ACC112 (cell line): ENCODE data around the gene FAM124A.

Experiments
- H2AFZ ChIP-seq: fragments of 200-600 bp; sonication (generic); one replicate; pipeline ENCODE4 v1.6.0; 2017; ENCODE audit warnings: antibody characterized with exemption, low read length; ENCODE audit not compliant: unreplicated experiment
- H3K27ac ChIP-seq: fragments of 200-600 bp; sonication (generic); 2 replicates; pipeline ENCODE4 v1.5.1; 2014; ENCODE audit warnings: low read depth, mild to moderate bottlenecking, antibody characterized with exemption, low read length, moderate library complexity
- H3K27me3 ChIP-seq: fragments of 200-600 bp; sonication (generic); 2 replicates; pipeline ENCODE4 v1.6.1; 2014; ENCODE audit warnings: mild to moderate bottlenecking, antibody characterized with exemption, low read length, moderate library complexity, mixed read lengths; ENCODE audit not compliant: insufficient read depth
- H3K36me3 ChIP-seq: fragments of 200-600 bp; sonication (generic); 2 replicates; pipeline ENCODE4 v1.6.1; 2016; ENCODE audit warnings: mild to moderate bottlenecking, antibody characterized with exemption, low read length, moderate library complexity, mixed read lengths; ENCODE audit not compliant: insufficient read depth
- H3K4me1 ChIP-seq: fragments of 200-600 bp; sonication (generic); one replicate; pipeline ENCODE4 v1.6.1; 2016; ENCODE audit warnings: low read length, mixed read lengths; ENCODE audit not compliant: insufficient read depth, unreplicated experiment, control insufficient read depth
- H3K4me3 ChIP-seq: fragments of 200-600 bp; sonication (generic); 2 replicates; pipeline ENCODE4 v1.5.1; 2014; ENCODE audit warnings: mild to moderate bottlenecking, low read depth, low read length
- H3K79me2 ChIP-seq: fragments of 200-600 bp; sonication (generic); one replicate; pipeline ENCODE4 v1.6.0; 2016; ENCODE audit warnings: low read length; ENCODE audit not compliant: control insufficient read depth, unreplicated experiment, insufficient read depth

FAM124A gene

DNA sequence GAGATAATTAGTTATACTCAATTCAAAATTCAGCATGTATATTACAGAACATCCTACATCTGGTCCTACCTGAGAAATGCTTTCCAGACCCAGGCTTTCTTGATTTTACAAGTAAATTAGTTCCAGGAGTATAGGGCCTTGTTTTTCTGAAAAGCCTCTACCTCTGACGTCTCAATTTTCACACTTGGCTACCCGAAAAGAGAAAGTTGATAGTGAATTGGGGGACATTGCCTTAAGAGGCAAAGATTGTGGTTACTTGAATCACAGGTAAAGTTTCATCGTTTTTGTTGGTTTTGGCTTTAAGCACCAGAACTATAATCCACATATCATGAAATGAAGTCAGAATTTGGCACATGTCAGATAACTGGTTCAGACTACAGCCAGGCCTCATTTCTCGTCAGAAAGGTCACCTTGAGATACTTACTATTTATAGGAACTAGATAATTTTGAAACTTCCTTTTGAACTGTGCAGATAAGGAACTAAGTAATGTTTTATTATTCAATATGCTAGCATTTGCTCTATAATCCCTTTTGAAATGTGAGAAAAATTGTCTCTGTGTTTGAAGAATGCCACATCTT, 30.8 kb downstream of the FAM124A start:
- Histone ChIP-seq H3K27ac (no peak overlapping the region), H3K27me3 (no peaks in the 10 kb centered on the region), H3K79me2 (no peaks in the 10 kb centered on the region), H3K4me1 (no peaks in the 10 kb centered on the region), H2AFZ (no peak overlapping the region), H3K4me3 (no peak overlapping the region), H3K36me3 (no peaks in the 10 kb centered on the region)

DNA sequence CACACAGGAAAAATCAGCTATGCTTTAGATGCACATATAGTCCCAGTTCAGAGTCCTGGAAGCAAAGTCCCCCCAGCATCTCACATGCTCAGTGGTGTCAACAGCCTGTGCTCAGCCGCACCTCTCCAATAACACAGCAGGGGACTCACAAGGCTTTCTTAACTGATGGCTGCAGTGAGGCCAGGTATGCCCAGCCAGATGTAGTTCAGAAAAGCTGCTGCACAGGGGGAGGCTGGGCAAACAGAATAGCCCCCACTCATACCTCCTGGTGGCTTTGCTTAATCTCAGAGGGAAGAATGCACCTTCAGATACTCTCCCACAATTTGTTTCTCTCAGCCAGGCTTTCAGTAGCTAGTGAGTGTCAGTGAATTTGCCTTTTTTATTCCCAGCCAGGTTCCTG, 33.4 kb downstream of the FAM124A start:
- Histone ChIP-seq H3K79me2 (no peaks in the 10 kb centered on the region), H3K27ac (no peak overlapping the region), H2AFZ (no peak overlapping the region), H3K4me1 (no peaks in the 10 kb centered on the region), H3K27me3 (no peaks in the 10 kb centered on the region), H3K4me3 (no peak overlapping the region), H3K36me3 (no peaks in the 10 kb centered on the region)

DNA sequence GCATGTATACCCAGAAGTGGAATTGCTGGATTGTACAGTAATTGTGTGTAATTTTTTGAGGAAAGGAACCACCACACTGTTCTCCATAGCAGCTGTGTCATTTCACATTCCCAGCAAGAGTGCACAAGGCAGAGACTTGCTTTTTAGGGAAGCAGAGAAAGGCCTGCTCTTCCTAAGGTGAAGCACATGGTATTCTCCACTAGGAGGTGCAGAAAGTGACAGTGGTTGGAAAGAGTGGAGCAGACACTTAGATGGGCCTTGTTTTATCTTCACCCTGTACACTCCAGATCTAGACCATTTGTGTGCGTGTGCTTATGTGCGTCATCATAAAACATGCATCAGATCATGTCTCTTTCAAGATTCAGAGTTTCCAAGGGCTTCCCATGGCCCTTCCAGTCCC, 35.0 kb downstream of the FAM124A start:
- Histone ChIP-seq H3K4me1 (no peaks in the 10 kb centered on the region), H3K36me3 (no peaks in the 10 kb centered on the region), H2AFZ (no peak overlapping the region)

DNA sequence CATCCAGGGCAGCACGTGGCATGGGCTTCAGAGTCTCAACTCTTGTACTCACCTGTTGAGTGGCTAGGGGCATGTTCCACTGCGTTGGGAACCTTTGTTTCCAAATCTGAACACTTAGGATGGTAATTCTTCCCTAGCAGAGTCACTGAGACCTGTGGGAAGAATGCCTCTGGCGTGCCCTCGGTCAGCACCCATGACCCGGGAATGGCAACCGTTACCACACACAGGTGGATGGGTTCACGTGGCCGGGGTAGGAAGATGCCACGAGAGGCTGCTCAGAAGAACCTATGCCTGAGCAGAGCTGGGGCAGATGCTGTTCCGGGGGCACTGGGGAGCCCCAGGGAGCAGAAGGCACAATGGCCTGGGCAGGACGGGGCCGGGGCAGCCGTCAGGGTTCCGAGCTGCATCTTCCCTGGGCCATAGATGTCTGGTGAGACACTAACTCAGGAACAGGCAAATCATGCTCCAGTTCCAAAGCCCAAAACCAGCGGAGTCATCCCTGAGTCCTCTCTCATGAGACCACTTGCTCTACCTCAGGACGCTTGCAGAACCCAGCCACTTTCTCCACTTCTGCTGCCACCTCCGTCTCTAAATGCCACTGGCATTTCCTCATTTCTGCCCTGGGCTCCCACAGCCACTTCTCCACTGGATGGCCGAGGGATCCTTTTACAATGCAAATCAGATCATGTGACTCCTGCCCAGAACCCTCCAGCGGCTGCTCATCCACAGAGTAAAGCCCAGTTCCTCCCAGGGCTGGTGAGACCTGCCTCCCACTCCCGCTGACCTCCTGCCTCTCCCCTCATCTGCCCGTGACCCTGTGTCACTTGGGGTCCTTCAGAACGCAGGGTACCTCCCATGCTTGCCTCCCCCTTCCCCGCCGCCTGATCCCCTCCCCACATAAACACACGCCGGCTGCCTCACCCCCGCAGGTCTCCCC, 36.7 kb downstream of the FAM124A start:
- Histone ChIP-seq H3K4me1 (no peaks in the 10 kb centered on the region), H3K27me3 (no peaks in the 10 kb centered on the region), H2AFZ (no peak overlapping the region), H3K4me3 (no peak overlapping the region), H3K79me2 (no peaks in the 10 kb centered on the region), H3K27ac (no peak overlapping the region), H3K36me3 (no peaks in the 10 kb centered on the region)

More for the DNA sequence above, 35.0 kb downstream of the FAM124A start:
- H3K4me3 ChIP-seq = no peak overlapping the region
- H3K27ac ChIP-seq = no peak overlapping the region
- H3K27me3 ChIP-seq = no peaks in the 10 kb centered on the region
- H3K79me2 ChIP-seq = no peaks in the 10 kb centered on the region

DNA sequence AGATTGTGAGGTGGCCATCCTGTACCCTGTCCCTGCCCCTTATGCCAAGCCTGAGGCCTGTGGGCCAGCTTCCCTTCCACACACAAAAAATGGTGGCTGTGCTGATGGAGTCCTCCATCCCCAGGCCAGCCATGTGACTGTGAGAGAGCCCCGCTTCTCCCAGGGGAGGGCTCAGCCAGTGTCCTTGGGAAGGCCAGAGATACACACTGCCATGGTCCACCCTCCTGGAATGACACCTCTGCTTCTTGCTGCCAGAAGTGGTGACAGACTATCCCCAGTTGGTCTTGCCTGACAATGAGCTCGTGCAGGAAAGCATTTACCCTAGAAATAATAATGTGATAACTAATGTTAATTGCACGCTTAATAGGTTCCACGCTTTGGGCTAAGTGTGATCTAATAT, 38.0 kb downstream of the FAM124A start:
- Histone ChIP-seq H3K27ac (no peak overlapping the region), H3K4me3 (no peak overlapping the region), H3K27me3 (no peaks in the 10 kb centered on the region), H3K36me3 (no peaks in the 10 kb centered on the region), H2AFZ (no peak overlapping the region), H3K4me1 (no peaks in the 10 kb centered on the region), H3K79me2 (no peaks in the 10 kb centered on the region)

DNA sequence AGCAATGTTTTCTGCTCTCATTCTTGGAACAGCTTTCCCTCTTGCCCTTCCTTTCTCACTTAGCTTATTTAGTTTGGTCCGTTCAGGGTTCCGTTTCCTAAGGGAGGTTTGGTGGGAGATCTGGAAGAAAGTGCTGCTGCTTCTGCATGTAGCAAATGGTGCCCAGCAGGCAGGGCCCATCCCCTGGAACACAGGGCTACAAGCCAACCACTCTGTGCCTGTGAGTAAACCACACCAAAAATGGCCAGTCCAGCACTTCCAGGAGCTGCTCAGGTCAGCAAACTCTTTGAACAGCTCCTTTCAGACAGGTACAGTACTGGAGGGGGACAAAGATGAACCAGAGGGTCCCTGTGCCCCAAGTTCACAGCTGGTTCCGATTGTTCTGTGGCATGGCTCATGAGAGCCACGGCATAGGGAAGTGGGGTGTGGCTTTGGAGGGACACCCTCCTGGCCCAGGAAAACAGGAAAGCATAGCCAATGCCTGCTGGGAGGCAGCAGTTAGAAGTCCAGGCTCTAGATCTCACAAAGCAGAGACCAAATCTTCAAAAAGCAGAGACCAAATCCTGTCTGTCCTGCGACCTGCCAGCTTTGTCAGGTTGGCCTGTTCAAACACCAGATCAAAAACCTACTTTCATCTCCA, 39.5 kb downstream of the FAM124A start:
- Histone ChIP-seq H3K4me1 (no peaks in the 10 kb centered on the region), H3K36me3 (no peaks in the 10 kb centered on the region), H2AFZ (no peak overlapping the region), H3K27me3 (no peaks in the 10 kb centered on the region), H3K27ac (no peak overlapping the region), H3K4me3 (no peak overlapping the region), H3K79me2 (no peaks in the 10 kb centered on the region)

DNA sequence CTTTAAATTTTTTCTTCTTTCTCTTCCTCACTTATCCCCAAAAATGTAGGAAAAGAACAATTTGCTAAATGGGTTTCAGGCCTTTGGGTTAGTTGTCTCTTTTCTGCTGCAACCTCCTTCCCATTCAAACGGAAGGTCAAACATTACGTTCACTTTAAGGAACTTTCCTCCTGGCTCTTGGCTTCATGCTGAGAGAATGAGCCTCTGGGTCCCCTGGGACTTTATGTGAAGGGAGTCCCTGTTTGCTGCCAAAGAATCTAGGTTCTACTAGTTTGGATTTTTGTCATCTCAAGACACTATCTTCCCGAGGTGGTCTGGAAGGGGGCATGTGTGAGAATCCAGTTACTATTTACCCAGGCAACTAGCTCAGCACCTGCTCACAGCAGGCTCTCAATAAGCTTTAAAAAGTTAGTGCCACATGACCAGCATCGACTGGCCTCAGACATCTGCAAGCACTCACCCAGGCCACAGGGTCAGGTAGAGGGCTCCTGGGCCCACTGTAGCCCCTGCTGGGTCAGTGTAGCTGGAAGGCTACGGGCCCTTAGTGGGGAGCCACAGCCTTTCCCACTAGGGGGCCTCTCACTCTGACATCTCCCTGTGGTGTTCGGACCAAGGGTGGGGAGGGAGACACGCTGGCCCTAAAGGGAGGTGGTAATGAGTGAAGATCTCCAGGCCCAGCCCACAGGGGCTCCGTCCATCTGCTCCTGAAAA, 40.5 kb downstream of the FAM124A start:
- H3K4me3 ChIP-seq = no peak overlapping the region
- no peaks in the 10 kb centered on the region for H3K79me2 ChIP-seq
- H3K27ac ChIP-seq = no peak overlapping the region
- H3K27me3 ChIP-seq = no peaks in the 10 kb centered on the region
- no peaks in the 10 kb centered on the region for H3K36me3 ChIP-seq
- H3K4me1 ChIP-seq = no peaks in the 10 kb centered on the region
- H2AFZ ChIP-seq = no peak overlapping the region

DNA sequence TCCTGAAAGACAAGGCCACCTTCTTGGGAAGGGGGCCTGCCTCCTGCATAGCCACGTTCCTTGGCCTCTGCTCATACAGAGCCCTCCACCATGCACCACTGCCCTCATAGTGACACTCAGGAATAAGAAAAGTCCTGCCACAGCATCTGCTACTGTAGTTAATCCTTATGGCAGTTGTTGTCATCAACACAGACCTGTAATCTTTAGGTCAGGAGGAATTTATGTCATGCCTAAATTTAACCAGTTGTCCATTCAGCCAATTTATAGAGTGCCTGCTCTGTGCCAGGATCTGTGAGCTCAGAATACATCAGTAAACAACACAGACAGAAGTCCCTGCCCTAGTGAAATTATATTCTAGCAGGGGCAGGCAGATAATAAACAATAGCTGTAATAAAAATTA, 44.4 kb downstream of the FAM124A start:
- Histone ChIP-seq H3K79me2 (no peaks in the 10 kb centered on the region), H3K36me3 (no peaks in the 10 kb centered on the region), H3K27me3 (no peaks in the 10 kb centered on the region), H3K4me3 (no peak overlapping the region), H3K27ac (no peak overlapping the region), H2AFZ (no peak overlapping the region), H3K4me1 (peaks cover 24% of the 10 kb centered on the region)

DNA sequence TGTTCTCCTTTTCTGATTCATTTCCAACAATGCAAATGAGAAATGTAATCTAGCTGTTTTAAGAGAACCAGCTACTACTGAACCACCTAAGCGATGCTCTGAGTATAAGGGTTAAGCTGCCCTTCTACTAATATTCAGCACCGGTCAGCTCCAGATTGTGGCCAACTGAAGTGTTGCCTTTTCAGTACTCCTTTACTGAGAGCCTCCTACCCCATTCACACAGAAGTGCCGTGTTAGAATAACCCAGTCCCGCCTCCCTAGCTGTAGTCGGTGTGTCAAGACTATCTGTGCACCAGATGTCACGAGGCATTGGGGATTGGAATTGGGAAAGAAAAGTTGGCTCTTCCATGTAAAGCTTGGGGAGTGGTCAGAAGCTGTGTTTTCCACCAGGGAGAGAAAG, 45.4 kb downstream of the FAM124A start:
- H3K79me2 ChIP-seq = no peaks in the 10 kb centered on the region
- H3K27me3 ChIP-seq = no peaks in the 10 kb centered on the region
- H3K4me3 ChIP-seq = no peak overlapping the region
- H3K36me3 ChIP-seq = no peaks in the 10 kb centered on the region
- H2AFZ ChIP-seq = no peak overlapping the region
- H3K27ac ChIP-seq = no peak overlapping the region
- peaks cover 24% of the 10 kb centered on the region for H3K4me1 ChIP-seq

DNA sequence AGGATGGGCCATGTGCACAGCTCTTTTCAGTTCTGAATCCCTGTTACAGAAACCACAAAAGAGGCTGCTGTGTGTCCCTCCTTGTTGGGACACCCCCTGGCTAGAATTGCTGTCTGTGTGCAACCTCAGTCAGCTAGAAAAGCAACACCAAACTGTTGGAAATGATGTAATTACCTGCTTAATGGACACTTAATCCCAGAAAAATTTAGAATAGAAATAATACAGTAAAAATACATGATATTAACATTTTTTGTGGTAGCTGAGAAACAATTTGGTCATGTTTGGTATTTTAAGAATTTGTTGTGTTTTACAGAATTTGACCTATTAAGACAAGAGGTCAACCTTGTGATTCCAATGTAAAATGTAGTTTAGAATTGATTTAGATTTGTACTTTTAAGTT, 46.8 kb downstream of the FAM124A start:
- peaks cover 24% of the 10 kb centered on the region for H3K4me1 ChIP-seq
- no peaks in the 10 kb centered on the region for H3K27me3 ChIP-seq
- H3K36me3 ChIP-seq = no peaks in the 10 kb centered on the region
- H2AFZ ChIP-seq = no peak overlapping the region
- H3K4me3 ChIP-seq = no peak overlapping the region
- no peaks in the 10 kb centered on the region for H3K79me2 ChIP-seq
- H3K27ac ChIP-seq = 0 out of 2 replicates have a peak overlapping the region, but pooled peaks have one; percentile 15
